Lower leg skin (tissue), 3 donors: ENCODE data around the gene HEPACAM.

ENCODE experiments used
- POLR2A ChIP-seq, 2 donors: fragments of 450-650 bp; IDR thresholded peaks; one replicate each; pipeline ENCODE4 v1.6.1; 2016 to 2017; ENCODE audit warnings: antibody characterized with exemption in 2 of 2, mild to moderate bottlenecking in 1 of 2, moderate library complexity in 1 of 2
- TF ChIP-seq, protein P1 (sequence below), 3 donors: fragments of 450-650 bp; IDR thresholded peaks; one replicate each; pipeline ENCODE4 v1.5.1; 2016; ENCODE audit warnings: antibody characterized with exemption in 3 of 3, mild to moderate bottlenecking in 3 of 3, moderate library complexity in 2 of 3

DNA sequence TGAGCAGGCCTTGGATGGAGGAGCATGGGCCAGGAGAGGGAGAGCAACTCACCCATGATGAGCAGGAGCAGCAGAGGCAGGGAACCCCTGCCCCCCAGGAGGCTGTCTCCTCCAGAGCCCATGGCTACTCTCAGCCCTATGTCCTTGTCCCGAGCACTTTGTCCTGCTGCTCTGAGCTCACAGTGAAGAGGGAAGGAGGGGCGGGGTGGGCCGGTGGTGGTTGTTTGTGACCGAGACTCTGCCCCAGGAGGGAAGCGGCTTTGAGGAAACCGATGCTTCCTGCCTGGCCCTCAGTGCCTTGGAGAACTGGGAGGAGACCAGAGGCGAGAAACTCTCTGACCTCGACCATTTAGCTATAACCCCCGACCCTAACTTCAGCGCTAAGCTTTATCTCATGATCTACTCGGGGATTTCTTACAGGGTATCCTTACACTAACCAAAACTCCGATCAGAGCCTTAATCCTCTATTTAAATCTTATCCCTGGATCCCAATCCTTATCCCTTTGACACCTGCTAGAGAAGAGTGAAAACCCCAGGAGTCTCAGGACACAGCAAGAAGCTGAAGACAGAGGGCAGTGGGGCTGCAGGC is 38.1 kb downstream of the HEPACAM start, which contains the start of gene ROBO4:
- TF ChIP-seq, protein P1, sequence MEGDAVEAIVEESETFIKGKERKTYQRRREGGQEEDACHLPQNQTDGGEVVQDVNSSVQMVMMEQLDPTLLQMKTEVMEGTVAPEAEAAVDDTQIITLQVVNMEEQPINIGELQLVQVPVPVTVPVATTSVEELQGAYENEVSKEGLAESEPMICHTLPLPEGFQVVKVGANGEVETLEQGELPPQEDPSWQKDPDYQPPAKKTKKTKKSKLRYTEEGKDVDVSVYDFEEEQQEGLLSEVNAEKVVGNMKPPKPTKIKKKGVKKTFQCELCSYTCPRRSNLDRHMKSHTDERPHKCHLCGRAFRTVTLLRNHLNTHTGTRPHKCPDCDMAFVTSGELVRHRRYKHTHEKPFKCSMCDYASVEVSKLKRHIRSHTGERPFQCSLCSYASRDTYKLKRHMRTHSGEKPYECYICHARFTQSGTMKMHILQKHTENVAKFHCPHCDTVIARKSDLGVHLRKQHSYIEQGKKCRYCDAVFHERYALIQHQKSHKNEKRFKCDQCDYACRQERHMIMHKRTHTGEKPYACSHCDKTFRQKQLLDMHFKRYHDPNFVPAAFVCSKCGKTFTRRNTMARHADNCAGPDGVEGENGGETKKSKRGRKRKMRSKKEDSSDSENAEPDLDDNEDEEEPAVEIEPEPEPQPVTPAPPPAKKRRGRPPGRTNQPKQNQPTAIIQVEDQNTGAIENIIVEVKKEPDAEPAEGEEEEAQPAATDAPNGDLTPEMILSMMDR (IDR thresholded peaks at IDR 0.05): no peak
- no peak for TF ChIP-seq POLR2A (IDR thresholded peaks at IDR 0.05)
